GM12874 (cell line): ENCODE results near the gene LRRC2.

Source experiments
- CTCF ChIP-seq: IDR thresholded peaks from 2 replicates; pipeline ENCODE4 v1.5.1; 2011; ENCODE audit warnings: low read depth, mild to moderate bottlenecking, control low read depth, low read length, moderate library complexity; ENCODE audit not compliant: insufficient read depth

LRRC2 gene

GRCh38 chr3:46472736-46473135, 93.4 kb downstream of the LRRC2 start:
- TF ChIP-seq CTCF: no peak

- no peak for TF ChIP-seq CTCF
Measured at GRCh38 chr3:46471371-46471914, 94.7 kb downstream of the LRRC2 start.

GRCh38 chr3:46470831-46471230, 95.3 kb downstream of the LRRC2 start:
- TF ChIP-seq CTCF: no peak

GRCh38 chr3:46469680-46470357, 96.3 kb downstream of the LRRC2 start:
- no peak for TF ChIP-seq CTCF

- no peak for TF ChIP-seq CTCF
Measured at GRCh38 chr3:46468753-46469600, 97.1 kb downstream of the LRRC2 start.

GRCh38 chr3:46467562-46467961, 98.5 kb downstream of the LRRC2 start:
- TF ChIP-seq CTCF: no peak

- TF ChIP-seq CTCF: no peak
Measured at GRCh38 chr3:46466871-46467403, 99.2 kb downstream of the LRRC2 start.
